Left lung (tissue), 10 donors: ENCODE results near the gene NRAS. TPM values are rescaled to one million over a fixed set of nuclear protein-coding genes. Genes with fewer than 3 reads are reported as not detected.

ENCODE experiments used
- ATAC-seq: fragments of 200-7000 bp; cut with Tn5 transposase; one replicate; pipeline ENCODE4 v1.9.1; 2020; ENCODE audit warnings: moderate library complexity
- DNase-seq, 4 donors: peaks; one replicate each; pipeline ENCODE4 v3.0.0-alpha.2; 2013 to 2020
- H3K27ac ChIP-seq, 2 donors: fragments of 200-600 bp; sonication (generic) in 1 of 2; one replicate each; pipeline versions ENCODE4 v1.5.0 to v1.8.0; 2020 to 2021
- H3K27me3 ChIP-seq, 2 donors: fragments of 200-600 bp; sonication (generic) in 1 of 2; one replicate each; pipeline versions ENCODE4 v1.5.0 to v1.8.0; 2020 to 2021
- H3K36me3 ChIP-seq, 2 donors: fragments of 200-600 bp; sonication (generic) in 1 of 2; one replicate each; pipeline versions ENCODE4 v1.5.0 to v1.8.0; 2020 to 2021
- H3K4me1 ChIP-seq, 2 donors: fragments of 200-600 bp; one replicate each; pipeline ENCODE4 v1.8.0; 2021
- H3K4me3 ChIP-seq, 2 donors: fragments of 200-600 bp; sonication (generic) in 1 of 2; one replicate each; pipeline versions ENCODE4 v1.5.0 to v1.8.0; 2020 to 2021; ENCODE audit warnings: mild to moderate bottlenecking in 1 of 2
- H3K9me3 ChIP-seq, 2 donors: fragments of 200-600 bp; sonication (generic) in 1 of 2; one replicate each; pipeline versions ENCODE4 v1.5.0 to v1.8.0; 2020 to 2021
- intact Hi-C, 2 donors: fragments of 100-400 bp; cut with DNase I; formaldehyde crosslinking; loops; one replicate each; pipeline versions ENCODE4 v1.11.2 to v1.14.2; 2022
- polyA plus RNA-seq, 6 donors: library from polyadenylated mRNA; unstranded; fragments of 120-200 nt; gene quantifications; one replicate each; pipeline ENCODE4 v1.2.1, GENCODE V29; 2013; ENCODE audit not compliant: insufficient read length in 6 of 6
- total RNA-seq, 2 donors: library from RNA; stranded (reverse); fragmentation: NEBNext Ultra II Directional; extraction: Animal tissue kit (Norgen Biotek cat#: 25700); gene quantifications; one replicate each; pipeline ENCODE4 v1.2.1, GENCODE V29; 2021
- TF ChIP-seq, protein P1 (sequence below), 2 donors: fragments of 200-600 bp; sonication (generic) in 1 of 2; IDR thresholded peaks; one replicate each; pipeline versions ENCODE4 v1.5.0 to v1.8.0; 2021; ENCODE audit warnings: antibody characterized with exemption in 2 of 2
- donor health status: DM: no; HTN: yes; CAD: no.
- donor health status: DM: no; HTN: no; CAD: no.

NRAS gene
- total and polyA plus RNA-seq, 8 donors: 31.3 to 62.4 (median 57.3) TPM

DNA sequence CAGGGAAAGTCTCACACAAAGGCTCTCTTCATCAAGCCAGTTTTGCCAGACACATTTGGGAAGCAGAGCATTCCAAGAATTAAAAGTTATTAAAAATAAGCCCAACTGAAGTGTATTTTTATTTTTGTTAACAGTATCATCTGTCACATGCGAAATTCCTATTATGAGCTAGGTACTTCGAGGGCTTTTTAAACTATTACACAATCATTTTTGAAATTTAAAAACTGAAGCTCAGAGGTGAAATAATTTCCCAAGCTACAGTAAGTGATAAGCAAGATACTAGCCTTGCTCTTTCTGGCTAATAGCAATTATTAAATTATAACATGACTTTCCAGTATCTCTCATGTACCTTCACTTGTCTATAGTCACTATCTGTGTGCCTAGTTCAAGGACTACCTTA lies 12.0 kb upstream of the NRAS start:
- TF ChIP-seq, protein P1, sequence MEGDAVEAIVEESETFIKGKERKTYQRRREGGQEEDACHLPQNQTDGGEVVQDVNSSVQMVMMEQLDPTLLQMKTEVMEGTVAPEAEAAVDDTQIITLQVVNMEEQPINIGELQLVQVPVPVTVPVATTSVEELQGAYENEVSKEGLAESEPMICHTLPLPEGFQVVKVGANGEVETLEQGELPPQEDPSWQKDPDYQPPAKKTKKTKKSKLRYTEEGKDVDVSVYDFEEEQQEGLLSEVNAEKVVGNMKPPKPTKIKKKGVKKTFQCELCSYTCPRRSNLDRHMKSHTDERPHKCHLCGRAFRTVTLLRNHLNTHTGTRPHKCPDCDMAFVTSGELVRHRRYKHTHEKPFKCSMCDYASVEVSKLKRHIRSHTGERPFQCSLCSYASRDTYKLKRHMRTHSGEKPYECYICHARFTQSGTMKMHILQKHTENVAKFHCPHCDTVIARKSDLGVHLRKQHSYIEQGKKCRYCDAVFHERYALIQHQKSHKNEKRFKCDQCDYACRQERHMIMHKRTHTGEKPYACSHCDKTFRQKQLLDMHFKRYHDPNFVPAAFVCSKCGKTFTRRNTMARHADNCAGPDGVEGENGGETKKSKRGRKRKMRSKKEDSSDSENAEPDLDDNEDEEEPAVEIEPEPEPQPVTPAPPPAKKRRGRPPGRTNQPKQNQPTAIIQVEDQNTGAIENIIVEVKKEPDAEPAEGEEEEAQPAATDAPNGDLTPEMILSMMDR (IDR thresholded peaks at IDR 0.05): no peak
- intact Hi-C loops: no loop called here

DNA sequence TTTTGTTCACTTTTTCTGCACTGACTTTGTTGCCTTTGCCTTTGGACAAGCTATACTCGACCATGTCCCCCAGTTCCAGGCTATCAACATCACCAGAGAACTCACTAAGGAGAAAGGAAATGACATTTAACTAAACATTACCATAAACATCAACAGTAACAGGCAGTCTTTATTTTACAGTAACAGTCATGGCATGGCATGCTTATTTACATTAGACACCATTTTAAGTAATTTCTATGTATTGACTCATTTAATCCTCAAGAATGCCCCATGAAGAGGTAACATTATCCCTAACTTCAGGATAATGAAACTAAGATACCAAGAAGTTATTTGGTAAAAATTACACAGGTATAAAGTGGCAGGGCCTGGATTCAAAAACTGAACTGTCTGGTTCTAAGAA lies 8.7 kb upstream of the NRAS start:
- TF ChIP-seq, protein P1 (IDR thresholded peaks at IDR 0.05): no peak

More for the DNA sequence above, 12.0 kb upstream of the NRAS start:
- no peaks in the 10 kb centered on the region for H3K4me1 ChIP-seq
- DNase-seq (no peak), ATAC-seq (no peak)
- no peaks in the 10 kb centered on the region for H3K9me3 ChIP-seq
- peaks cover 4 to 100% of the 10 kb centered on the region in 2 donors for H3K36me3 ChIP-seq
- no peak overlapping the region for H3K4me3 ChIP-seq
- H3K27me3 ChIP-seq: no peaks in the 10 kb centered on the region
- no peak overlapping the region for H3K27ac ChIP-seq

DNA sequence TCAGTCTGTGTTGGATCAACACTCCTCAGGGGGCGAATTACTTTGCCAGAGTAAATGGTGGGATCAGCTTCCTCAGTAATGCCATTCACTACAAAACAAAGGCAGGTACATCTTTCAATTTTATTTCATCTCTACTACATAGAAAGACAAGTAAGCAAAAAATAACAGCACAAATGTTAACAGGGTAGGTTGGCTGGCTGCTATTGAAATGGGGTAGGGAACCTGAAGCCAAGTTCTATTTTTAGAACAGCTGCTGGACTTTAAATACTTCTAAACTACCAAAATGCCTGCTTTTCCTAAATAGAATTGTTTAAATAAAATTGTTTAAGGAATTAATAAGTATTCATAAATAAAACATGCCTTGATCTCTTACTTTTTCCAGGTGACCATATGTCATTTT lies 7.3 kb upstream of the NRAS start:
- intact Hi-C loops: no loop called here
- no peak overlapping the region for H3K4me3 ChIP-seq
- H3K36me3 ChIP-seq: peaks cover 4 to 100% of the 10 kb centered on the region in 2 donors
- no peak for ATAC-seq
- TF ChIP-seq, protein P1 (IDR thresholded peaks at IDR 0.05): no peak
- H3K9me3 ChIP-seq: no peaks in the 10 kb centered on the region
- no peak overlapping the region for H3K27ac ChIP-seq
- H3K27me3 ChIP-seq: no peaks in the 10 kb centered on the region
- no peaks in the 10 kb centered on the region for H3K4me1 ChIP-seq
- no peak for DNase-seq

More for the DNA sequence above, 8.7 kb upstream of the NRAS start:
- no peaks in the 10 kb centered on the region for H3K9me3 ChIP-seq
- ATAC-seq (no peak), DNase-seq (no peak)
- intact Hi-C loops: no loop called here
- no peaks in the 10 kb centered on the region for H3K27me3 ChIP-seq
- no peak overlapping the region for H3K4me3 ChIP-seq
- peaks cover 4 to 100% of the 10 kb centered on the region in 2 donors for H3K36me3 ChIP-seq
- H3K27ac ChIP-seq: no peak overlapping the region
- no peaks in the 10 kb centered on the region for H3K4me1 ChIP-seq

DNA sequence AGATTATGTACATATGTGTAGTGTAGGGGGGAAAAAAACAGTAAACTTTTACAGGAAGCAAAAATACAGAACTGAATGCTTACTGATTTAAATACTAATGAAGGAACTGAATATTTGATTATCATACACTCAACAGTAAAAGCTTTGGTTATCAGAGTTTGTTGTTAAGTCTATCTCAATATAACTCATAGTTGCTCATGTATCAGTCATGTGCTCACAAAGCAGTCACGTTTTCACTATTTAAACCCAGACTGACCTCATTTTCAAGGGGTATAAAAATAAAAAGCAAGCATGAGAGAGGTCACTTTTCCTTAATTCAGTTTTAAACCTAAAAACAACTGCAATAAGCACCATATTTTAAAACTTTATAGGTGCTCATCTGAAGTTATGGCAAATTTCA lies 6.9 kb upstream of the NRAS start:
- intact Hi-C loops: no loop called here
- H3K9me3 ChIP-seq: no peaks in the 10 kb centered on the region
- no peaks in the 10 kb centered on the region for H3K27me3 ChIP-seq
- H3K4me1 ChIP-seq: no peaks in the 10 kb centered on the region
- DNase-seq: no peak
- ATAC-seq: no peak
- H3K27ac ChIP-seq: no peak overlapping the region
- H3K36me3 ChIP-seq: peaks cover 4 to 100% of the 10 kb centered on the region in 2 donors
- TF ChIP-seq, protein P1 (IDR thresholded peaks at IDR 0.05): no peak
- no peak overlapping the region for H3K4me3 ChIP-seq

DNA sequence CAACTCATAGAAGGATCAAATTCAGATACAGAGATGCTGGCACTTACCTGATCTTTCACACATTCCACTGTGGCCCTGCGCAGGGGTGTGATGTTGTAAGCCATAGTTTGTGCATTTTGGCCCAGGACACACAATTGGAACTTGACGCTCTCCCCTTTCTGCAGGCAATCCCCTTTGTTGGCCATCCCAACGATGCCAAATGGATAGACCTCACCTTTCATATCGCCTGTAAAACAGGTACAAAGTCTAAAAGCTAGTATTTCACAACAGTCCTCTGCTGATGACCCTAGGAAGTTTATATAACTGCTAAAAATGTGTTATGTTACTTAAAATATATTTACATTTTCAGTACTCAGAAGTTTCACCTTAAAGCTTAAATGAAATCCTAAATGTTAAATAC lies 3.9 kb upstream of the NRAS start:
- TF ChIP-seq, protein P1 (IDR thresholded peaks at IDR 0.05): no peak
- intact Hi-C loops: no loop called here
- H3K36me3 ChIP-seq: peaks cover 0 to 80% of the 10 kb centered on the region in 2 donors
- no peaks in the 10 kb centered on the region for H3K27me3 ChIP-seq
- ATAC-seq: no peak
- H3K4me1 ChIP-seq: peaks cover 3 to 11% of the 10 kb centered on the region in 2 donors
- no peaks in the 10 kb centered on the region for H3K9me3 ChIP-seq
- DNase-seq: no peak
- H3K27ac ChIP-seq: no peak overlapping the region
- no peak overlapping the region for H3K4me3 ChIP-seq
